BE2C (cell line): Measurements from ENCODE around the gene EIF3I.

Experiments
- DNase-seq: peaks from one replicate; pipeline ENCODE4 v3.0.0-alpha.2; 2020
- H3K27me3 ChIP-seq: fragments of 250-450 bp; sonication (Bioruptor Pico); 2 replicates; pipeline ENCODE4 v1.5.1; 2020; ENCODE audit warnings: mild to moderate bottlenecking
- H3K36me3 ChIP-seq: fragments of 250-450 bp; sonication (Bioruptor Pico); 2 replicates; pipeline ENCODE4 v1.5.1; 2020; ENCODE audit warnings: mild to moderate bottlenecking
- H3K4me1 ChIP-seq: fragments of 250-450 bp; sonication (Bioruptor Pico); 2 replicates; pipeline ENCODE4 v1.5.1; 2020
- H3K4me3 ChIP-seq: 2 replicates; pipeline ENCODE4 v1.5.1; 2011; ENCODE audit warnings: low read depth, low read length
- H3K9me3 ChIP-seq: fragments of 250-450 bp; sonication (Bioruptor Pico); 2 replicates; pipeline ENCODE4 v1.5.1; 2020
- TF ChIP-seq, protein P1 (sequence below): IDR thresholded peaks from 2 replicates; pipeline ENCODE4 v1.5.1; 2012; ENCODE audit warnings: mild to moderate bottlenecking, low read depth, low read length

Gene EIF3I

DNA sequence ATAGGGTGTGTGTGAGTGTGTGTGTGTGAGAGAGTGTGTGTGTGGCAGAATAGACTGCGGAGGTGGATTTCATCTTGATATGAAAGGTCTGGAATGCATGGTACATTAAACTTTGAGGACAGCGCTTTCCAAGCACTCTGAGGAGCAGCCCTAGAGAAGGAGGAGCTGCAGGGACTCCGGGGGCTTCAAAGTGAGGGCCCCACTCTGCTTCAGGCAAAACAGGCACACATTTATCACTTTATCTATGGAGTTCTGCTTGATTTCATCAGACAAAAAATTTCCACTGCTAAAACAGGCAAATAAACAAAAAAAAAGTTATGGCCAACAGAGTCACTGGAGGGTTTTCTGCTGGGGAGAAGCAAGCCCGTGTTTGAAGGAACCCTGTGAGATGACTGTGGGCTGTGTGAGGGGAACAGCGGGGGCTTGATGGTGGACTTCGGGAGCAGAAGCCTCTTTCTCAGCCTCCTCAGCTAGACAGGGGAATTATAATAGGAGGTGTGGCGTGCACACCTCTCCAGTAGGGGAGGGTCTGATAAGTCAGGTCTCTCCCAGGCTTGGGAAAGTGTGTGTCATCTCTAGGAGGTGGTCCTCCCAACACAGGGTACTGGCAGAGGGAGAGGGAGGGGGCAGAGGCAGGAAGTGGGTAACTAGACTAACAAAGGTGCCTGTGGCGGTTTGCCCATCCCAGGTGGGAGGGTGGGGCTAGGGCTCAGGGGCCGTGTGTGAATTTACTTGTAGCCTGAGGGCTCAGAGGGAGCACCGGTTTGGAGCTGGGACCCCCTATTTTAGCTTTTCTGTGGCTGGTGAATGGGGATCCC, 51.4 kb downstream of the EIF3I start:
- H3K4me3 ChIP-seq, result no peak overlapping the region
- no peak for DNase-seq

DNA sequence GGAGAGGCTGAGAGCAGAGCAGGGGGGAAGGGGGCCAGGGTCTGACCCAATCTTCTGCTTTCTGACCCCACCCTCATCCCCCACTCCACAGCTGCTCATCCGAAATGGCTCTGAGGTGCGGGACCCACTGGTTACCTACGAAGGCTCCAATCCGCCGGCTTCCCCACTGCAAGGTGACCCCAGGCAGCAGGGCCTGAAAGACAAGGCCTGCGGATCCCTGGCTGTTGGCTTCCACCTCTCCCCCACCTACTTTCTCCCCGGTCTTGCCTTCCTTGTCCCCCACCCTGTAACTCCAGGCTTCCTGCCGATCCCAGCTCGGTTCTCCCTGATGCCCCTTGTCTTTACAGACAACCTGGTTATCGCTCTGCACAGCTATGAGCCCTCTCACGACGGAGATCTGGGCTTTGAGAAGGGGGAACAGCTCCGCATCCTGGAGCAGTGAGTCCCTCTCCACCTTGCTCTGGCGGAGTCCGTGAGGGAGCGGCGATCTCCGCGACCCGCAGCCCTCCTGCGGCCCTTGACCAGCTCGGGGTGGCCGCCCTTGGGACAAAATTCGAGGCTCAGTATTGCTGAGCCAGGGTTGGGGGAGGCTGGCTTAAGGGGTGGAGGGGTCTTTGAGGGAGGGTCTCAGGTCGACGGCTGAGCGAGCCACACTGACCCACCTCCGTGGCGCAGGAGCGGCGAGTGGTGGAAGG, 52.6 kb downstream of the EIF3I start:
- Histone ChIP-seq H3K36me3 (no peaks in the 10 kb centered on the region), H3K4me3 (no peak overlapping the region)

More for the DNA sequence above, 51.4 kb downstream of the EIF3I start:
- TF ChIP-seq, protein P1, sequence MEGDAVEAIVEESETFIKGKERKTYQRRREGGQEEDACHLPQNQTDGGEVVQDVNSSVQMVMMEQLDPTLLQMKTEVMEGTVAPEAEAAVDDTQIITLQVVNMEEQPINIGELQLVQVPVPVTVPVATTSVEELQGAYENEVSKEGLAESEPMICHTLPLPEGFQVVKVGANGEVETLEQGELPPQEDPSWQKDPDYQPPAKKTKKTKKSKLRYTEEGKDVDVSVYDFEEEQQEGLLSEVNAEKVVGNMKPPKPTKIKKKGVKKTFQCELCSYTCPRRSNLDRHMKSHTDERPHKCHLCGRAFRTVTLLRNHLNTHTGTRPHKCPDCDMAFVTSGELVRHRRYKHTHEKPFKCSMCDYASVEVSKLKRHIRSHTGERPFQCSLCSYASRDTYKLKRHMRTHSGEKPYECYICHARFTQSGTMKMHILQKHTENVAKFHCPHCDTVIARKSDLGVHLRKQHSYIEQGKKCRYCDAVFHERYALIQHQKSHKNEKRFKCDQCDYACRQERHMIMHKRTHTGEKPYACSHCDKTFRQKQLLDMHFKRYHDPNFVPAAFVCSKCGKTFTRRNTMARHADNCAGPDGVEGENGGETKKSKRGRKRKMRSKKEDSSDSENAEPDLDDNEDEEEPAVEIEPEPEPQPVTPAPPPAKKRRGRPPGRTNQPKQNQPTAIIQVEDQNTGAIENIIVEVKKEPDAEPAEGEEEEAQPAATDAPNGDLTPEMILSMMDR, result no peak
- Histone ChIP-seq H3K4me1 (no peaks in the 10 kb centered on the region), H3K9me3 (no peaks in the 10 kb centered on the region), H3K27me3 (peaks cover 9% of the 10 kb centered on the region; the same call in 1 of the 2 replicates), H3K36me3 (no peaks in the 10 kb centered on the region)

DNA sequence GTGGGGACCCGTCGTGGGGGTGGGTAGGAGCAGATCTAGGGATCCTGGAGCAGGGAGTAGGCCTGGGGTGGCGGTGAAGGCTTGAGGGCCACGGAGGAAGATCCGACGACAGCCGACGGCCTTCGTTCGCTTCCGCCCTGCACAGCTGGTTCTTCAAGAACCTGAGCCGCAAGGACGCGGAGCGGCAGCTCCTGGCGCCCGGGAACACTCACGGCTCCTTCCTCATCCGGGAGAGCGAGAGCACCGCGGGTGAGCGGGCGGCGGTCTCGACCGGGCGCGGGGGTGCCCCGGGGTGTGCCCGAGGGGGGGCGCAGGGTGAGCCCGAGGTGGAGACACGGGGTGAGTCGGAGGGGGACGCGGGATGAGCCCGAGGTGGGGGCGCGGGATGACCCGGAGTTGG, 53.2 kb downstream of the EIF3I start:
- TF ChIP-seq, protein P1, result no peak
- H3K36me3 ChIP-seq, result no peaks in the 10 kb centered on the region
- no peaks in the 10 kb centered on the region for H3K9me3 ChIP-seq
- H3K27me3 ChIP-seq, result peaks cover 9% of the 10 kb centered on the region; the same call in 1 of the 2 replicates
- H3K4me3 ChIP-seq, result no peak overlapping the region
- H3K4me1 ChIP-seq, result no peaks in the 10 kb centered on the region
- DNase-seq, result no peak

More for the DNA sequence above, 52.6 kb downstream of the EIF3I start:
- H3K4me1 ChIP-seq, result no peaks in the 10 kb centered on the region
- H3K27me3 ChIP-seq, result peaks cover 9% of the 10 kb centered on the region; the same call in 1 of the 2 replicates
- TF ChIP-seq, protein P1, result no peak
- no peak for DNase-seq
- no peaks in the 10 kb centered on the region for H3K9me3 ChIP-seq

DNA sequence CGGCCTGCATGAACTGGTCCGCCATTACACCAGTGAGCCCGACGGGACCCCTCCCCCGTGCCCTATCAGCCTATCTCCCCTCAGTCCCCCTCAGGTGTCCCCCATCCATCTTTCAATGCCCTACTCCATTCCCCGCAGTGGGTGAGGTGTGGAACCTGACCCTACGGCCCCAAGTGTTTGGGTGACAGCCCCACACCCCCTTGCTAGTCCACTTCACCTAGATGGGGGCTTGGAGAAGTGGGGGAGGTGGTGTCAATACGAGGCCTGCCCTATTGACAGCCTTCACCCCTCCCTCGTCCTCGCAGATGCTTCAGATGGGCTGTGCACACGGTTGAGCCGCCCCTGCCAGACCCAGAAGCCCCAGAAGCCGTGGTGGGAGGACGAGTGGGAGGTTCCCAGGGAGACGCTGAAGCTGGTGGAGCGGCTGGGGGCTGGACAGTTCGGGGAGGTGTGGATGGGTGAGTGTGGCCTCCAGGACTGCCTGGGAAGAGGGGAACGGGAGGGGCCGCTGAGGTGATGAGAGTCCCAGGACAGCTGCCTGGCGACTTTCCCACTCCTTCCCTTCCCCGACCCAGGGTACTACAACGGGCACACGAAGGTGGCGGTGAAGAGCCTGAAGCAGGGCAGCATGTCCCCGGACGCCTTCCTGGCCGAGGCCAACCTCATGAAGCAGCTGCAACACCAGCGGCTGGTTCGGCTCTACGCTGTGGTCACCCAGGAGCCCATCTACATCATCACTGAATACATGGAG, 54.0 kb downstream of the EIF3I start:
- Histone ChIP-seq H3K4me3 (no peak overlapping the region), H3K27me3 (peaks cover 9% of the 10 kb centered on the region; the same call in 1 of the 2 replicates), H3K36me3 (no peaks in the 10 kb centered on the region), H3K4me1 (no peaks in the 10 kb centered on the region), H3K9me3 (no peaks in the 10 kb centered on the region)
- DNase-seq, result no peak
- TF ChIP-seq, protein P1, result no peak
